HG02759 (cell line): ENCODE measurements around the gene DBR1.

Experiments
- ATAC-seq: cut with Tn5 transposase; IDR thresholded peaks from one replicate; pipeline ENCODE4 v1.9.1; 2021; ENCODE audit warnings: mild to moderate bottlenecking, moderate library complexity; ENCODE audit not compliant: unreplicated experiment

Gene DBR1, protein sequence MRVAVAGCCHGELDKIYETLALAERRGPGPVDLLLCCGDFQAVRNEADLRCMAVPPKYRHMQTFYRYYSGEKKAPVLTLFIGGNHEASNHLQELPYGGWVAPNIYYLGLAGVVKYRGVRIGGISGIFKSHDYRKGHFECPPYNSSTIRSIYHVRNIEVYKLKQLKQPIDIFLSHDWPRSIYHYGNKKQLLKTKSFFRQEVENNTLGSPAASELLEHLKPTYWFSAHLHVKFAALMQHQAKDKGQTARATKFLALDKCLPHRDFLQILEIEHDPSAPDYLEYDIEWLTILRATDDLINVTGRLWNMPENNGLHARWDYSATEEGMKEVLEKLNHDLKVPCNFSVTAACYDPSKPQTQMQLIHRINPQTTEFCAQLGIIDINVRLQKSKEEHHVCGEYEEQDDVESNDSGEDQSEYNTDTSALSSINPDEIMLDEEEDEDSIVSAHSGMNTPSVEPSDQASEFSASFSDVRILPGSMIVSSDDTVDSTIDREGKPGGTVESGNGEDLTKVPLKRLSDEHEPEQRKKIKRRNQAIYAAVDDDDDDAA

DNA sequence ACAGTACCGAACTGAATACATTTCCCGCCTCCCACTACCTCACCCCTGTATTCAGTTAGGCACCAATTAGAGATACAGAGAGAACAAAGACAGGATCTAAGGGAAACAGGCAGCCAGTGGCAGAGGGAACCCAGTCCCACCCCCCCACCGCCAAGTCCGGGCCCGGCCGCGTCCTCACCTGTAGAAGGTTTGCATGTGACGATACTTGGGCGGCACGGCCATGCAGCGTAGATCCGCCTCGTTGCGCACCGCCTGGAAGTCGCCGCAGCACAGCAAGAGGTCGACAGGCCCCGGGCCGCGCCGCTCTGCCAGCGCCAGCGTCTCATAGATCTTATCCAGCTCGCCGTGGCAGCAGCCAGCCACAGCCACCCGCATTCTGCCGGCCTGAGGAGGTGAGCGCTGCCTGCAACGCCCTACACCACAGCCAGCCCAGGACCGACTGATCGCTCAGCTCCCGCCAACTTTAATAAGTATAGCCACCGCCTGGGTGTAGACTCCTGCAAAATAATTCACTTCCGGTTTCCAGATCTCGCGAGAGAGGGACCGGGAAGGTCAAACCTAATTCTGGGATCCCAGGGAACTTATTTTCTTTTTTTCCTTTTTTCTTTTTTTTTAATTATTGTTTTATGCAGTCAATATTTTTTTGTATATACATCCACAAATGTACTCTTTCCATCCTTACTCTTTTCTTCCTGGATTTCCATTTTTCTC is at the start of gene DBR1:
TSS of gene DBR1 (minus strand) at position 501 of the 711 bp plus-strand sequence. CDS start at position 375, 126 bp downstream.
- ATAC-seq = peak; percentile 96

DNA sequence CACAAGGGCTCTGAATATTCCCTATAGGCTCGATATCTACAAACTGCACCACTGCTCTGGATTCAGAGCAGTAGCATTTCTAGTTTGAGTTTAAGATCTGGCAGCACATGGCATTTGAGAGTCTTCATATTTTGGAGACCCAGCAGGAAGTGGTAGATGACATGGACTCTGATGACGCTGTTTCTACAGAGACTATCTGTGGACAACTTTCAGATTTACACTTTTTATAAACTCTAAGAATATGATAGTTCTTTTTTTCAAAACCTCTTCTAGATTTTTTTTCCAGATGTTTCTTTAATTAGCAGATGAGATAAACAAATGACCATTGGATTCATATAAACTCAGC is 48.2 kb upstream of the DBR1 start:
- no peak for ATAC-seq

- no peak for ATAC-seq
Measured at GRCh38 chr3:138222131-138222941, 47.6 kb upstream of the DBR1 start.

GRCh38 chr3:138220788-138221187 is 46.1 kb upstream of the DBR1 start:
- no peak for ATAC-seq

- ATAC-seq = no peak
Measured at GRCh38 chr3:138220242-138220641, 45.5 kb upstream of the DBR1 start.

DNA sequence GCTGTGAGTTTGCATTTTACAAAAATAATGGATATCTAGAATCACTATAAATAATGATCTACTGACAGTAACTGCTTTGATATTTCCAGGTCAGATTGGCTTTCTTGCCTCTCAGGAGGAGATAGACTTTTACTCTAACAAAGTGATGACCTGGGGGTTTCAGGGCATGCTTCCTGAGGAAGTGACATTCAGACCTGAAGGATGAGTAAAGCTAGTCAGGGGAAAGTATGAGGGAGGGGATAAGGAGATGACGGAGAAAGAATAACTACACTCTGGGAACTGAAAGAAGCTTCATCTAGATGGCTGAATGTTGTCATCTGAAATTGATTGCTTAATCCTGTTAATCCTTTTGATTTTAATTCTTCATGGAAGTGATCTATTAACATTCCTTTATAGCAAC is 44.5 kb upstream of the DBR1 start:
- no peak for ATAC-seq

- ATAC-seq = no peak
Measured at GRCh38 chr3:138213398-138214085, 38.8 kb upstream of the DBR1 start.

DNA sequence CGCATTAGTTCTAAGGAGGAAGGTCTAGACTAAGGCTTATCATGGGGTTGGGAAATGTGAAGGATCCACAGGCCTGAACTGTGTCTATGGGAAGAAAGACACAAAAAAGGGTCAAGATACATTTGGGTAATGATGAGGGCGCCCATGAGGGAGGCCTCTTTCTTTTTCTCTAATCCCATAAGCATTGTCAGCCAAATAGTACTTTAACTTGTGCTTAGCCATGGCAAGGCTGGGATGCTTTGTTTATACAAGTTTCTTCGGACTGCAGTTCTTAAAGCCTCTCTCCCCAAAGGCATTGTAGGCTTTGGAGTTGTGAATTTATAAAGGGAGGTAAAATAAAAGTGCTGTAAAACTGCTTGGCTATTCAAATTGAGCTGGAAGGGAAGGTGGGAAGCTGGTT is 35.8 kb upstream of the DBR1 start:
- ATAC-seq = no peak

DNA sequence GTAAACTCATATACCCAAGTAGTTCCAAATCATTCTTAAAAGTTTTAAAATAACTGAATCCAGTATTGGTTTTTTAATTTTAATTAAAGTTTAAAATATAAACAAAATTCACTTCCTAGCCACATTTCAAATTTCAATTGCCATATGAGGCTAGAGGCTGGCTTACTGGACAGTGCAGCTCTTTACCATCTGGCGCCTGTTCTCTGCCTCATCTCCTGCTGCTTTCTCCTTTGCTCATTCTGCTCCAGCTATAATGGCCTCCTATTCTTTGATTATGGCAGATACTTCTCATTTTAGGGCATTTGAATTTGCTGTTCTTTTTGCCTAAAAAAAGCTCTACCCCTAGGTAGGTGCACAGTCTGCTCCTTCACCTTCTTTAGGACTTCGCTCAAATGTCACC is 31.5 kb upstream of the DBR1 start:
- ATAC-seq = no peak

DNA sequence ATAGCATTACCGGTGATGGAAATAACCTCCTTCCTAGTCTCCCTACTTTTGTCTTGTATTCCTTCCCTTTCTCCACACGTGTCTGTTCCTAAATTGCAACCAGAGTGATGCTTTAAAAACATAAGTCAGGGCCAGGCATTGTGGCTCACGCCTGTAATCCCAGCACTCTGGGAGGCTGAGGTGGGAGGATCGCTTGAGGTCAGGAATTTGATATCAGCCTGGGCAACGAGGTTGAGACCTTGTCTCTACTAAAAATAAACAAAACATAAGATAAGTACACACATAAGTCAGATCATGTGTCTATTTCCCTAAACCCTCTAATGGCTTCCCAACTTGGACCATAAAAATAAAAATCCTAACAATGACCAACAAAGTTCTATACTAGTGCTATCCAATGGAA is 30.8 kb upstream of the DBR1 start:
- no peak for ATAC-seq

GRCh38 chr3:138203938-138204337 is 29.2 kb upstream of the DBR1 start:
- ATAC-seq = no peak

GRCh38 chr3:138202945-138203701 is 28.4 kb upstream of the DBR1 start:
- ATAC-seq = no peak

DNA sequence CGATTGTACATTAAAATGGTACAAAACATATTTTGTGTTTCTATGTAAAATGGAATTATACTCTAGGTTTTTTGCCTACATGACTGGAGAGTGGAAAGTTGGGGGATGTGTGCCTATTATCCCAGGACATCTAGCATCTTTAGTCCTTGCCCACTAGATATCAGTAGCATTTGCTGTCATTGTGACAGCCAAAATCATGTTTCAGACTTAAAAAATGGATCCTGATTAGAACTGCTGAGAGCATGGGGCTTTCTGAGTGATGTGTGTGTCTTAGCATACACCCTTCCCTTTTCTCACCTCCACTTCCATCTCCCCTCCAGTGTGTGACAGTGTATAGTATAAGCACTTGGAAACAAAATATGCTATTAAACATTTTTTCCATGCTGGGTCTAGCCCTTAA is 25.7 kb upstream of the DBR1 start:
- no peak for ATAC-seq

DNA sequence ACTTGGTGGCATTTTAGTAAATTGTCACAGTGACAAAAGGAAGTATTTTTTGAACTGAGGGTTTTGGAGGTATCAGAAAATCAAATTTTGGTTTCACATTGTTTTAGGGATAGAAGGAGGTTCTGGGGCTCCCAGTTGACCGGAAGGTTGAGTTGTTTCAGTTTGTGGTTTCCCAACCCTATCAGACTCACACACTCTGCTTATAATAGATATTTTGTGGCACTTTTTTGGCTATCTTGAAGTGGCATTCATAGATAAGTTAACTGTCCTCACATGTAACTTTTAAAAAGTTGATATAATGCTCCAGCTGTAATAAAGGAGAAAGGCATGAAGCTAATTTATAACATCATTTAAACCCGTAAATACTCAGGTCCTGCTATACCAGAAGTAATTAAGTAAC is 25.1 kb upstream of the DBR1 start:
- ATAC-seq = no peak

DNA sequence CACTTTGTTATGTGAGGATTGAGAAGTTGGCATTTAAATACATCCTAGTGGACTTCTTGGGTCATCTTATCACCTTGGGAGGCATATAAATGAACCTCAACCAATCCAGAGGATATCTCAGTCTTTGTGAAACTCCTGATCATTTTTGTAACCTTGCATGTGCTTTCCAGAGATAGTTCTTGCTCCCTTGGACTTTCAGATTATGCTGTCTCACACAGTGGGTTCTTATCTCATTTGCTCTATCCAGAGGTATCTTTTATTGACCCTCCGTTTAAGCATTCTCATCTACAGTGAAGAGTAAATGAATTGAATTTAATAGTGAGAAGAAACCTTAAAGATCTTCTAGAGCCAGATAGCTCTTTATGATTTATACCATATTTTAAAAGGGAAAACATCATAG is 22.8 kb upstream of the DBR1 start:
- ATAC-seq = no peak

GRCh38 chr3:138197058-138197457 is 22.3 kb upstream of the DBR1 start:
- ATAC-seq = no peak

DNA sequence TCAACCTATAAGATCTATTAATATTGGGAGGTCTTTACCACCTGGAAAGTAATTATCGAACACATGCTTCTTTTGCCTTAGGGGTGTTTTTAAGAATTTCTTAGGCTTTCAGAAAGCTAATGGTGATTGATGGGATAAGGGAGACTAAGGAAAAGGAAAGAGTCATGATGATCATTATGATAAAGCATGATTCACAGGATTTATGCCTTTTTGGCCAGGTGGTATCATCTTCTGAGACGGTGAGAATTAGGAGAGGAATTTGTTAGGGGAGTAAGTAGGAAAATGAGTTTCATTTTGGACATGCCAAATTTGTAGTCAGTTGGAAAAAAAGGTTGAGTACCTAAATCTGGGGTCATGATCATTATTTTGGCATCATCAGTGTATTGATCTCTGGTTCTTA is 21.3 kb upstream of the DBR1 start:
- ATAC-seq = no peak

GRCh38 chr3:138195481-138195880 is 20.8 kb upstream of the DBR1 start:
- ATAC-seq = no peak

DNA sequence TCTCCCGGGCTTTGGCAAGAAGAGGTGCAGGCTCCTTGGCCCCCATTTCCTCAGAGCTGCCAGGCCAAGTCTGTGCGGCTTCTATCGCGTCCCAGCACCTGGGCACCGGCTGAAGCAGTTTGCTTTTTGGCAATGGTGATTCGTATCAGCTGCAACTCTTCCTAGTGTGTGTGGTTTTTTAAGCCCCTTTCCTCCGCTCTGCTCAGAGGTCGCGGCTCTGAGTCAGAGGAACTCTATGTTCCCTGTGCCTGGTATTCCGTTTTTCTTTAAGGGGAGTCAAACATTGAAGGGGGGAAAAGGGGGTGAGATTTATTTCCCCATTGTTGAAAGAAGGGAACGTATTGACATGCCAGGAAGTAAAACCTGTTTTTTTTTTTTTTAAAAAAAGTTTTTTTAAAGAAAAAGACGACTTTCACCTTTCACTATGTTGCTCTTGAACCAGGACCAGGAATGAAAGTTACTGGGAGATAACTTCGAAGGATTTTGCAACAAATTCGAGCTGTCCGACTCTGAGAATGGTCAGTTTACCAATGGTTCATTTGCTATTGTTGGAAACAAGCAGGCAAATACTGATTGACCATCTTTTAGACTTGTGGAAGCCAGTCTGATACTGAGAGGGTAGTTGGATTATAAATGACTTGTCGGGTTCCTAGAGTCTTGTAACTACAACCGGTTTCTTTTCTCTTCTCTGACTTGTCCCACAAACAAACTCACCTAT is 13.5 kb upstream of the DBR1 start:
- ATAC-seq = no peak
